Retinal pigment epithelial cell (primary cell): Measurements from ENCODE around the gene DNAJC1.
"Not testable (repeated sequence)": the region's sequence is repeated elsewhere in the genome, so short reads cannot be mapped to it uniquely, and the experiment has no call there.

Experiments used
- DNase-seq: peaks from one replicate; pipeline ENCODE4 v3.0.0-alpha.2; 2010; ENCODE audit warnings: low read depth
- H3K4me3 ChIP-seq: 2 replicates; pipeline ENCODE4 v1.5.1; 2011; ENCODE audit warnings: mild to moderate bottlenecking, low read length, control low read depth, moderate library complexity
- TF ChIP-seq, protein P1 (sequence below): conservative IDR thresholded peaks from 2 replicates; pipeline ENCODE4 v1.5.1; 2011; ENCODE audit warnings: low read depth, low read length, control low read depth, inconsistent platforms

DNAJC1 gene

DNA sequence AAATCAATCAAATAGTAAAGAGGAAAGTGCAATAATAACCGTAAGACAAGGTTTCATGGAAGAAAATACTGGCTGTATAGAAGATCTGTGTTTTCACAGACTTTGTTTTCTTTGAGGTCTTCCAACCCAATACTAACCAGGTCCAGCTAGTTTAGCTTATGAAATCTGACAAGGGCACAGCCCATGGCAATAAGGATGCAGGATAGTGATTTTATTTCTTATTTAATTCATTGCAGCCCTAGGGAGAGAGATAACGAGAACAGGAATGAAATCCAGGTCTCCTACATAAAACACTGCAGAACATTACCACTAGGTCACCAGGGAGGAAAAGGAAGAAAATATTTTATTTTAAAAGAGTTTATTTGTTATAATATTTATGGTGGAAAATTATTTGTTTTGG, 145.1 kb downstream of the DNAJC1 start:
- TF ChIP-seq, protein P1, sequence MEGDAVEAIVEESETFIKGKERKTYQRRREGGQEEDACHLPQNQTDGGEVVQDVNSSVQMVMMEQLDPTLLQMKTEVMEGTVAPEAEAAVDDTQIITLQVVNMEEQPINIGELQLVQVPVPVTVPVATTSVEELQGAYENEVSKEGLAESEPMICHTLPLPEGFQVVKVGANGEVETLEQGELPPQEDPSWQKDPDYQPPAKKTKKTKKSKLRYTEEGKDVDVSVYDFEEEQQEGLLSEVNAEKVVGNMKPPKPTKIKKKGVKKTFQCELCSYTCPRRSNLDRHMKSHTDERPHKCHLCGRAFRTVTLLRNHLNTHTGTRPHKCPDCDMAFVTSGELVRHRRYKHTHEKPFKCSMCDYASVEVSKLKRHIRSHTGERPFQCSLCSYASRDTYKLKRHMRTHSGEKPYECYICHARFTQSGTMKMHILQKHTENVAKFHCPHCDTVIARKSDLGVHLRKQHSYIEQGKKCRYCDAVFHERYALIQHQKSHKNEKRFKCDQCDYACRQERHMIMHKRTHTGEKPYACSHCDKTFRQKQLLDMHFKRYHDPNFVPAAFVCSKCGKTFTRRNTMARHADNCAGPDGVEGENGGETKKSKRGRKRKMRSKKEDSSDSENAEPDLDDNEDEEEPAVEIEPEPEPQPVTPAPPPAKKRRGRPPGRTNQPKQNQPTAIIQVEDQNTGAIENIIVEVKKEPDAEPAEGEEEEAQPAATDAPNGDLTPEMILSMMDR: no peak
- no peak for DNase-seq

GRCh38 chr10:21849607-21850006, 153.9 kb downstream of the DNAJC1 start:
- no peak for DNase-seq
- TF ChIP-seq, protein P1: no peak
- no peak overlapping the region for H3K4me3 ChIP-seq

More for the DNA sequence above, 145.1 kb downstream of the DNAJC1 start:
- H3K4me3 ChIP-seq: no peak overlapping the region

DNA sequence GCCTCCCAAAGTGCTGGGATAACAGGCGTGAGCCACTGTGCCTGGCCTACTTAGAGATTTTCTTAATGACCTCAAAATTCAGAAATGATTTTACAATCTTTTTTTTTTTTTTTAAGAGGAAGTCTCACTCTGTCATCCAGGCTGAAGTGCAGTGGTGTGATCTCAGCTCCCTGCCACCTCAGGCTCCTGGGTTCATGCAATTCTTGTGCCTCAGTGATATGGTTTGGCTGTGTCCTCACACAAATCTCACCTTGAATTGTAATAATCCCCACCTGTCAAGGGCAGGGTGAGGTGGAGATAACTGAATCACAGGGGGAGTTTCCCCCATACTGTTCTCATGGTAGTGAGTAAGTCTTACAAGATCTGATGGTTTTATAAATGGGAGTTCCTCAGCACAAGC, 159.9 kb downstream of the DNAJC1 start:
- DNase-seq: no peak
- TF ChIP-seq, protein P1: no peak
- H3K4me3 ChIP-seq: no peak overlapping the region

DNA sequence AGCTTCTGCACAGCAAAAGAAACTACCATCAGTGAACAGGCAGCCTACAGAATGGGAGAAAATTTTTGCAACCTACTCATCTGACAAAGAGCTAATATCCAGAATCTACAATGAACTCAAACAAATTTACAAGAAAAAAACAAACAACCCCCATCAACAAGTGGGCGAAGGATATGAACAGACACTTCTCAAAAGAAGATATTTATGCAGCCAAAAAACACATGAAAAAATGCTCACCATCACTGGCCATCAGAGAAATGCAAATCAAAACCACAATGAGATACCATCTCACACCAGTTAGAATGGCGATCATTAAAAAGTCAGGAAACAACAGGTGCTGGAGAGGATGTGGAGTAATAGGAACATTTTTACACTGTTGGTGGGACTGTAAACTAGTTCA, 162.3 kb downstream of the DNAJC1 start:
- H3K4me3 ChIP-seq, DNase-seq: not testable (repeated sequence)

DNA sequence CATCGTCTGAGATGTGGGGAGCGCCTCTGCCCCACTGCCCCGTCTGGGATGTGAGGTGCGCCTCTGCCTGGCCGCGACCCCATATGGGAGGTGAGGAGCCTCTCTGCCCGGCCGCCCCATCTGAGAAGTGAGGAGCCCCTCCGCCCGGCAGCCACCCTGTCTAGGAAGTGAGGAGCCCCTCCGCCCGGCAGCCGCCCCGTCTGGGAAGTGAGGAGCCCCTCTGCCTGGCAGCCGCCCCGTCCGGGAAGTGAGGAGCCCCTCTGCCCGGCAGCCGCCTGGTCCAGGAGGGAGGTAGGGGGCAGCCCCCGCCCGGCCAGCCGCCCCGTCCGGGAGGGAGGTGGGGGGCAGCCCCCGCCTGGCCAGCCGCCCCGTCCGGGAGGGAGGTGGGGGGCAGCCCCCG, 166.0 kb downstream of the DNAJC1 start:
- H3K4me3 ChIP-seq, DNase-seq: not testable (repeated sequence)

- DNase-seq: not testable (repeated sequence)
Observed at GRCh38 chr10:21834574-21834973, 169.0 kb downstream of the DNAJC1 start.

DNA sequence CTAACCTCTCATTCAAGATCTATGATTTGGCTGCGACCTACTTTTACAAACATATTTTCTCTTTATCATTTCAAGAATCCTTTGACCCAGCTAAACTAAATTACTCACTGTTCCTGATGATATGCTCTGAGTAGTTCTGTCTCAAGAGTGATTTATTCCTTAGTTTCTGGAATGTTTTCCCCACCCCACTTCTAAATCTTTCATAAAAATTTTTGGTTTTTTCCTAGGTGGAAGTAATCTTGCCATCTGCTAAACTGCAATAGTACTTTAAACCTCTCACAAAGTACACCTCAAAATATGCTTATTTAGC, 170.8 kb downstream of the DNAJC1 start:
- TF ChIP-seq, protein P1: no peak
- no peak for DNase-seq
- H3K4me3 ChIP-seq: no peak overlapping the region

More at GRCh38 chr10:21834574-21834973, 169.0 kb downstream of the DNAJC1 start:
- H3K4me3 ChIP-seq: not testable (repeated sequence)

GRCh38 chr10:21831986-21832820, 171.3 kb downstream of the DNAJC1 start:
- H3K4me3 ChIP-seq: no peak overlapping the region
- no peak for DNase-seq
- TF ChIP-seq, protein P1: no peak

DNA sequence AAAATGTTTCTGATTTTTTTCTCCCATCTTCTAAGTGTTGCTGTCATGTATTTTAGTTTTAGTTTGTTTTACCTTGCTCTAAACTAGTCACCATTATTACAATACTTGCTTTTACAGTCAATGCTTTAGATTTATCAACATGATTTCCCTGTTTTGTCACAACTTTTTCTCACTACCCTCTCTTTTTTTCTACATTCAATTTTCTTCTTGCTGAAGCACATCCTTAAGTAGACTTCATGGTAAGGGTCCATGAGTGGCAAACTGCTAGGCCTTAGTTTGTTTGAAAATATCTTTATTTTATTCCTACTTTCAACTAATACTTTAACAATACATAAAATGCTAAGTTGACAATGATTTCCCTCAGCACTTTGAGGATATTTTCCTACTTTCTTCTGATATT, 173.5 kb downstream of the DNAJC1 start:
- DNase-seq: no peak
- TF ChIP-seq, protein P1: no peak
- no peak overlapping the region for H3K4me3 ChIP-seq
